Stomach smooth muscle (tissue), 2 donors: Measurements from ENCODE around the gene LRMDA.

Experiments
- H3K27ac ChIP-seq: one replicate; pipeline ENCODE4 v1.7.0; 2013; ENCODE audit warnings: mild to moderate bottlenecking, low read length, inconsistent platforms
- H3K27me3 ChIP-seq, 2 donors: one replicate each; pipeline ENCODE4 v1.7.0; 2013; ENCODE audit warnings: low read length in 2 of 2; ENCODE audit not compliant: insufficient read depth in 2 of 2, control insufficient read depth in 1 of 2
- H3K36me3 ChIP-seq, 2 donors: one replicate each; pipeline ENCODE4 v1.7.0; 2013; ENCODE audit warnings: low read length in 2 of 2; ENCODE audit not compliant: control insufficient read depth in 2 of 2, insufficient read depth in 2 of 2
- H3K4me1 ChIP-seq: one replicate; pipeline ENCODE4 v1.7.0; 2013; ENCODE audit warnings: low read length; ENCODE audit not compliant: control insufficient read depth, insufficient read depth
- H3K4me3 ChIP-seq, 2 donors: one replicate each; pipeline ENCODE4 v1.7.0; 2013; ENCODE audit warnings: low read length in 2 of 2
- H3K9ac ChIP-seq, 2 donors: one replicate each; pipeline ENCODE4 v1.7.0; 2013; ENCODE audit warnings: low read length in 2 of 2, mild to moderate bottlenecking in 1 of 2
- H3K9me3 ChIP-seq, 2 donors: one replicate each; pipeline ENCODE4 v1.7.0; 2013; ENCODE audit warnings: low read length in 2 of 2; ENCODE audit not compliant: control insufficient read depth in 2 of 2
- donor health status: healthy.
- donor health status: Pancreatic carcinoma.

LRMDA gene

DNA sequence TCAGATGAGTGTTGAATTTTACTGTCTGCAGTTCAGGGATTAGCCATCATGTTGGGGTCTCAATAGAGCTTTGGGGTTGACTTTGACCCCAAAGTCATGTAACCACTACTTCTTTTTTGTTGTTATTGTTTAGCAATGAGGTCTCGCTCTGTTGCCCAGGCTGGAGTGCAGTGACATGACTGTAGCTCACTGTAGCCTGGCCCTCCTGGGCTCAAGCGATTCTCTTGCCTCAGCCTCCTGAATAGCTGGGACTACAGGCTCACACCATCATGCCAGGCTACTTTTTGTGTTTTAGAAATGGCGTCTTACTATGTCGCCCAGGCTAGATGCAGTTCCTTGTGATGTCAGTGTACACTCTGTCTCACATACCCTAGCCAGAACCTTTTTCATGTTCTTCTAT lies 598.4 kb downstream of the LRMDA start:
- Histone ChIP-seq H3K9ac (no peak overlapping the region), H3K9me3 (no peaks in the 10 kb centered on the region), H3K27me3 (no peaks in the 10 kb centered on the region), H3K27ac (no peak overlapping the region), H3K4me1 (peaks cover 7% of the 10 kb centered on the region), H3K36me3 (no peaks in the 10 kb centered on the region), H3K4me3 (no peak overlapping the region)

DNA sequence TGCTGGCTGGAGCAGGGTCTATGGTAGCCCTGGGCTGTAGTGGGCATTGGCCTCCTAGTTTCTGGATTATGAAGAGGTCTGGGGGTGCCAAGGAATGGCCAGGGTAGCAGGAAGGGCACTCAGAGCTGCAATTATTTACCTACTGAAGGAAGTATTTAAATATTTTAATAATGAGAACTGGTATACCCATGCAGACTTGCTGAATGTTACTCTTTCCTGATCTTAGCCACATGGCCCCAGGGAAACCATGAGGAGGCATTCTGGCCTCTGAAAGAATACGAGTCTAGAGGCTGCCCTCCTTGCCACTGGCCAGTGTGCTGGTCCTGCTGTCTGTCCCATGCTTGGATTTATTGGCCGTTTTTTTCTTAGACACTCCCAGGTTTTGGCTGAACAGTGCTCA lies 599.7 kb downstream of the LRMDA start:
- H3K9ac ChIP-seq: no peak overlapping the region
- no peak overlapping the region for H3K27ac ChIP-seq
- no peaks in the 10 kb centered on the region for H3K27me3 ChIP-seq
- H3K4me3 ChIP-seq: no peak overlapping the region
- no peaks in the 10 kb centered on the region for H3K9me3 ChIP-seq
- no peaks in the 10 kb centered on the region for H3K36me3 ChIP-seq
- peaks cover 11% of the 10 kb centered on the region for H3K4me1 ChIP-seq

DNA sequence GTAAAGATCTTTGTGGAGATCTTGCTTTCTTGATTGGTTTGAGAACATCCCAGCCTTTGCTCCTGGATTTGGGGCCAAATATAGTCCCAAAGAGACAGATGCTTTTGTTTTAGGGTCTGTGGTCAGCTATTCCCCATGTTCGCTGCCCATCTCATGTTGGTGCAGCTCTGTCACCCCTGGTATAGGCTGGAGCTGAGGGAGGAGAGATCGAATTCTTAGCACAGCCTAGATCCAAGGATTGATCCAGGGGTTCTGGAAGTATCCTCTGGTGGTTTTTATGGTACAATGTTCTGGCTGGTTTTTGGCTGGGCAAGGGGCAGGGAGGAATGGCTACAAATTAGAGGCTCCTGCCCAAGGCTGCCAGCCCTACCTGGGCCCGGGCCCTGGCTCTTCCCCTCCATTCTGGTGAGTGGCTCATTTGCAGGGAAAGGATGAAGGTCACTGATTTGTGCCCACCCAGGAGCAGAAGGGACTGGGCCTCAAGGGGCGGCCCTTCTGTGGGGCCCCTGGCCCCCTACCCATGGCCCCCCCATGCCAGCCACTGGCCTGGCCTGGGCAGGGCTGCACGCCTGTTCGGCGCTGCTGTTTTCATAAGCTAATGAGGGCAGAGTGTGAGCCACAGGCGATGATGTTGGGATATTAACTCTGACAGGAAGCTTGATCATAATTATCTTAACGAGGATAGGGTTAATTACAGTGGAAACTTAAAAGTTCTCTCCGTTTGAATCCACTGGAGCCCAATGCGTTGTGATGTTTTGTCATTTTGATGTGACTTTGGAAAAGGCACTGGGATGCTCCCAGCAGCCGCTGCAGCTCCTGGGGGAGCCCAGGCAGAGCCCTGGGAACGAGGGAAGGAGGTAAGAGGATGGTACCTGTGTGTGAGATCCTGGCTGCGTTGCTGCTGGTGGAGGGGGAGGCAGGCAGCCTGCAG lies 600.6 kb downstream of the LRMDA start:
- H3K4me3 ChIP-seq: no peak overlapping the region
- peaks cover 17% of the 10 kb centered on the region for H3K4me1 ChIP-seq
- H3K36me3 ChIP-seq: no peaks in the 10 kb centered on the region
- H3K27me3 ChIP-seq: no peaks in the 10 kb centered on the region
- H3K9me3 ChIP-seq: no peaks in the 10 kb centered on the region
- H3K27ac ChIP-seq: no peak overlapping the region
- H3K9ac ChIP-seq: no peak overlapping the region

- no peak overlapping the region for H3K9ac ChIP-seq
- H3K9me3 ChIP-seq: no peaks in the 10 kb centered on the region
- no peak overlapping the region for H3K4me3 ChIP-seq
- H3K27me3 ChIP-seq: no peaks in the 10 kb centered on the region
- H3K36me3 ChIP-seq: no peaks in the 10 kb centered on the region
- peaks cover 17% of the 10 kb centered on the region for H3K4me1 ChIP-seq
- no peak overlapping the region for H3K27ac ChIP-seq
Observed at GRCh38 chr10:76032700-76033039, 601.2 kb downstream of the LRMDA start.

DNA sequence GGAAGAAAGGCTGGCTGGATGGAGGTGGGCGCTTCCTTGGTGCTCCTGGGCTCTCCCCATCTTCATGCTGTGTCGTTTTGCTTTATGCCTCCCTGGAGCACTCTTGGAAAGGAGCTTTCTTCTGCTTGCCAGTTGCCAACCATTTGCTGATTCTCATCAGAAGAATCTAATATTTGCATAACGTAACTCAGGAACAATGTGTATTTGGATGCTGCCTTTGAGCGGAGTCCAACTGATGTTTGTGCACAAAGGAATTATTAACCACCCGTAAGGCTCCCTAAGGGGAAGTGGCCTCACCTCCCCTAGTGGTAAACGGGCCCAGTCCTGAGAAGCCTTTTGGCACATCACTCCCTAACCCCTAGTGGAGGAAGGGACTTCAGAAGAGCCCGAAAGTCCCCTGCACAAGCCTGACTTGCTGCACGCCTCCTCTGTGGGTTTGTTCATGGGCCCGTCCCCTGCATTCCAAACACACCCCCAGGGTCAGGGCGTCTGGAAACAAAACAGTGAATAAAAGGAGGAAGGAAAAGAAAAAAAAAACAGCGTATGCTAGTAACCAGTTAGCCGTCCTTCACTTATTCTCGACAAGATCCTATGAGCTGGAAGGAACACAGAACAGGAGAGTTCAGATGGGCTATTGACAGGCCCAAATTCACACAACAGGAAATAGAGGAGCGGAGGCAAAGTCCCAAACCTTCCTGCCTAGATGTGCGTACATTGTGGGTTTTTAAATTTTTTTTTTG lies 602.2 kb downstream of the LRMDA start:
- H3K27ac ChIP-seq: no peak overlapping the region
- H3K27me3 ChIP-seq: no peaks in the 10 kb centered on the region
- H3K9me3 ChIP-seq: peaks cover 2% of the 10 kb centered on the region in 2 donors
- no peaks in the 10 kb centered on the region for H3K36me3 ChIP-seq
- H3K4me1 ChIP-seq: peaks cover 17% of the 10 kb centered on the region
- no peak overlapping the region for H3K9ac ChIP-seq
- H3K4me3 ChIP-seq: no peak overlapping the region

GRCh38 chr10:76034353-76035205 lies 603.2 kb downstream of the LRMDA start:
- H3K9ac ChIP-seq: no peak overlapping the region
- H3K9me3 ChIP-seq: peaks cover 2 to 5% of the 10 kb centered on the region in 2 donors
- H3K27ac ChIP-seq: no peak overlapping the region
- H3K4me3 ChIP-seq: no peak overlapping the region
- H3K36me3 ChIP-seq: no peaks in the 10 kb centered on the region
- H3K4me1 ChIP-seq: peaks cover 17% of the 10 kb centered on the region
- no peaks in the 10 kb centered on the region for H3K27me3 ChIP-seq

DNA sequence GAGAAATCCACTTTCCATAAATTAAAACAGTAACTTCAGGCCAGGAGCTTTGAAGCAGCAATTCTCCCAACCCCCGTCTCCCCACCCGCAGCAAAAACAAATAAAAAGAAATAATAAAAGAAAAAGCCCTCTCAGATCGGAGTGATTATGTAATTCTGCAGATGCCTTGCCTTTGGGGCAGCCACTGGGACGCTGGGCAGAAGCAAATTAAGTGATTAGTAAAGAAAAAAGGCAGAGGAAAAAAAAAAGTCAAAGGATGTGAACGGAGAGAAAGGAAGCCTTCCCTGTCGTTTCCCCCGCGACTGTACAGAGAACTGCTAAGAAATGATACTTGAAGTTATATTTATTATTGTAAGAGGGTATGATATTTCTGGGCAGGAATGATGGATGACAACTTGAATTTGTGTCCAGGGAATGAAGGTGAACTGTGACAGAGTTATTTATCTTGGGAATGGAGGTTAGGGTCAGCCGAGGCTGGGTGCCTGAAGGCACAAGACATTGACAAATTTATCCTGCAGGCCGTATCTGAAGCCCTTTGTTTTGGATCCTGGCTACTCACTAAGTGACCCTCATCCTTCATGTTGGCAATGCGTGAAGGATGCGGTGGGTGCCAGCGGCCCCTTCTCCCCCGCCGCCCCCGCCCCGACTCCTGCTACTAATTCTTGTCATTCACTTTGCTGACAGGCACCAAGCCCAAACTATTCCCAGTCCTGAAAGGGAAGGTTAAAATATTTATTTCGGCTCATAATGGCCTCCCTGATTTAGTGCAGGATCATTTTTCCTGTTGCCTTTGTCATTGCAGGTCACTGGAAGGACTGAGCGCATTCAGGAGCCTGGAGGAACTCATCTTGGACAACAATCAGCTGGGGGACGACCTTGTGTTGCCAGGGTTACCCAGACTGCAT lies 604.0 kb downstream of the LRMDA start:
- H3K4me1 ChIP-seq: peaks cover 23% of the 10 kb centered on the region
- no peaks in the 10 kb centered on the region for H3K27me3 ChIP-seq
- H3K4me3 ChIP-seq: peak overlapping the region; percentile 13 to 44
- H3K27ac ChIP-seq: no peak overlapping the region
- peaks cover 2 to 5% of the 10 kb centered on the region in 2 donors for H3K9me3 ChIP-seq
- H3K36me3 ChIP-seq: no peaks in the 10 kb centered on the region
- H3K9ac ChIP-seq: peak overlapping the region in 1 of 2 donors; percentile 7

GRCh38 chr10:76036111-76036940 lies 604.9 kb downstream of the LRMDA start:
- Histone ChIP-seq H3K27ac (no peak overlapping the region), H3K9me3 (peaks cover 2 to 5% of the 10 kb centered on the region in 2 donors), H3K27me3 (no peaks in the 10 kb centered on the region), H3K9ac (no peak overlapping the region), H3K36me3 (no peaks in the 10 kb centered on the region), H3K4me3 (peak overlapping the region; percentile 13 to 49), H3K4me1 (peaks cover 21% of the 10 kb centered on the region)

GRCh38 chr10:76036962-76037361 lies 605.5 kb downstream of the LRMDA start:
- Histone ChIP-seq H3K9me3 (peaks cover 2 to 5% of the 10 kb centered on the region in 2 donors), H3K4me1 (peaks cover 21% of the 10 kb centered on the region), H3K36me3 (no peaks in the 10 kb centered on the region), H3K27me3 (no peaks in the 10 kb centered on the region), H3K27ac (no peak overlapping the region), H3K4me3 (no peak overlapping the region), H3K9ac (no peak overlapping the region)
